PC-3 (cell line): Measurements from ENCODE around the gene NLE1.

ENCODE experiments used
- EZH2 ChIP-seq: fragments of 300-600 bp; sonication (generic); IDR thresholded peaks from one replicate; pipeline ENCODE4 v1.6.1; 2017; ENCODE audit warnings: antibody characterized with exemption, mild to moderate bottlenecking, low read length; ENCODE audit not compliant: unreplicated experiment
- EZH2phosphoT487 ChIP-seq: fragments of 300-600 bp; sonication (generic); IDR thresholded peaks from 2 replicates; pipeline ENCODE4 v1.6.1; 2018; ENCODE audit warnings: mild to moderate bottlenecking, antibody characterized with exemption, low read length, borderline replicate concordance
- TF ChIP-seq, protein P1 (sequence below): fragments of 300-600 bp; sonication (generic); conservative IDR thresholded peaks from 2 replicates; pipeline ENCODE4 v1.5.1; 2017; ENCODE audit warnings: antibody characterized with exemption, low read depth, mild to moderate bottlenecking, low read length

DNA sequence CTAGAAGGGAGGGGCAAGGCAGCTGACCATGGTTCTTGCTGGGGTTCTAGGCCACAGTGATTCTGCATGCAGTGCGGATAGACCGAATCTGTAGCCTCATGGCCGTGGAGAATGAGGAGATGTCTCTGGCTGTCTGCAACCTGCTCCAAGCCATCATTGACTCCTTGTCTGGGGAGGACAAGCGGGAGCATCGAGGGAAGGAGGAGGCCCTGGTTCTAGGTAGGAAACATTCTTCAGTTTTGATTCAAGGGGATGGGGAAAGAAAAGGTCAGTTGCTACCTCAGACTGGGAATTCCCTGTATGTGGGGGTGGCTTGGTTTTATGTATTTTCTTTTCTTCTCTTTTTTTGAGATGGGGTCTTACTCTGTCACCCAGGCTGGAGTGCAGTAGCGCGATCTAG is 13.1 kb upstream of the NLE1 start:
- TF ChIP-seq, protein P1, sequence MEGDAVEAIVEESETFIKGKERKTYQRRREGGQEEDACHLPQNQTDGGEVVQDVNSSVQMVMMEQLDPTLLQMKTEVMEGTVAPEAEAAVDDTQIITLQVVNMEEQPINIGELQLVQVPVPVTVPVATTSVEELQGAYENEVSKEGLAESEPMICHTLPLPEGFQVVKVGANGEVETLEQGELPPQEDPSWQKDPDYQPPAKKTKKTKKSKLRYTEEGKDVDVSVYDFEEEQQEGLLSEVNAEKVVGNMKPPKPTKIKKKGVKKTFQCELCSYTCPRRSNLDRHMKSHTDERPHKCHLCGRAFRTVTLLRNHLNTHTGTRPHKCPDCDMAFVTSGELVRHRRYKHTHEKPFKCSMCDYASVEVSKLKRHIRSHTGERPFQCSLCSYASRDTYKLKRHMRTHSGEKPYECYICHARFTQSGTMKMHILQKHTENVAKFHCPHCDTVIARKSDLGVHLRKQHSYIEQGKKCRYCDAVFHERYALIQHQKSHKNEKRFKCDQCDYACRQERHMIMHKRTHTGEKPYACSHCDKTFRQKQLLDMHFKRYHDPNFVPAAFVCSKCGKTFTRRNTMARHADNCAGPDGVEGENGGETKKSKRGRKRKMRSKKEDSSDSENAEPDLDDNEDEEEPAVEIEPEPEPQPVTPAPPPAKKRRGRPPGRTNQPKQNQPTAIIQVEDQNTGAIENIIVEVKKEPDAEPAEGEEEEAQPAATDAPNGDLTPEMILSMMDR, result no peak
- TF ChIP-seq EZH2phosphoT487, result no peak
- no peak for TF ChIP-seq EZH2
